ENCODE measurements around the gene SERPINA9. TPM values are rescaled to one million over a fixed set of nuclear protein-coding genes. Genes with fewer than 3 reads are reported as not detected.

SERPINA9 gene
- total and polyA plus RNA-seq, 2 of the 8 experiments (the other 6 are each of a cell fraction or from before 2014, with no cell fraction given): not detected

DNA sequence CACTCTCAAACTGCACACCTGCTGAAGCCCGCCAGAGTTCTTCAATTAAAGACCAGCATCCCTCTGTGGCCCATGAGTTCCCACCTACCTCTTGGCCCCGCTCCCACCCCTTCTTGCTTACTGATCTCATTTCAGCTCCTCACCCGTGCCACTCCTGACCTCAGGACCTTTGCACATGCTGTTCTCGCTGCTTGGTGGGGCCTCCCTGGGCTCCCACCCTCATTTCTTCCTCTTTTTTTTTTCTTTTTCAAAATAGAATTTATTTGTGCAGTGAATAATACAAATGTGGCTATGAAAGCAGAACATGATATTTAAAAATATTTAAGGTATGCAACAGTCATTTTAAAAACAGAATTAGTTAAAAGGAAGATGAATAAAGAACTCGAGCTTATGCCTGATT lies 8.5 kb upstream of the SERPINA9 start:
- no peak overlapping the region for H2BK20ac ChIP-seq (ENCODE audit: low read length)
- TF ChIP-seq NRF1 (IDR thresholded peaks at IDR 0.05; ENCODE audit: low read depth, low read length) (no peak), CBX8 (IDR thresholded peaks at IDR 0.05; ENCODE audit: borderline replicate concordance, low read depth, low read length) (no peak), KDM1A (IDR thresholded peaks at IDR 0.05; ENCODE audit: borderline replicate concordance, low read length) (no peak), CREB1 (IDR thresholded peaks at IDR 0.05) (no peak), HDAC2 (IDR thresholded peaks at IDR 0.05; ENCODE audit: borderline replicate concordance in 1 of 2, low read depth in 2 of 2, low read length in 2 of 2) (no peak), ASH2L (IDR thresholded peaks at IDR 0.05; ENCODE audit: low read length) (no peak)
- H3K27me3 ChIP-seq (replicated peaks in 1 of 4; ENCODE audit: control insufficient read depth in 3 of 4, extremely low read depth in 1 of 4, insufficient read depth in 3 of 4, low read length in 3 of 4): no peaks in the 10 kb centered on the region
- H3K9ac ChIP-seq (replicated peaks in 1 of 4; ENCODE audit: extremely low read depth in 1 of 4, low read depth in 3 of 4, low read length in 3 of 4): no peak overlapping the region
- no peak overlapping the region for H2BK12ac ChIP-seq (ENCODE audit: low read depth, low read length)
- CTCF ChIA-PET (ENCODE audit: partially characterized antibody): interaction anchor here (0.5 to 5.1 kb wide), 16 partner anchors 8 to 198 kb away, joined by 3 to 78 read pairs (median 20); partner anchors contain the start of genes SERPINA4 and SERPINA9
- no peak overlapping the region for H2AK5ac ChIP-seq (ENCODE audit: low read depth, low read length)
- no peaks in the 10 kb centered on the region for H3K36me3 ChIP-seq (ENCODE audit: control insufficient read depth in 2 of 4, insufficient read depth in 4 of 4, low read length in 3 of 4)
- H4K8ac ChIP-seq (ENCODE audit: extremely low read depth, insufficient read depth, low read length): no peak overlapping the region
- no peak overlapping the region for H3K4me3 ChIP-seq (ENCODE audit: extremely low read depth in 1 of 4, insufficient read depth in 2 of 4, low read depth in 3 of 4, low read length in 4 of 4)
- H3K27ac ChIP-seq (ENCODE audit: low read depth, low read length): no peak overlapping the region
- peaks cover 0 to 14% (median 11%) of the 10 kb centered on the region in 4 experiments; a peak in 6 of 7 replicates for H3K4me1 ChIP-seq (replicated peaks in 1 of 4; ENCODE audit: control insufficient read depth in 3 of 4, insufficient read depth in 4 of 4, low read length in 3 of 4)
- H3K79me2 ChIP-seq (ENCODE audit: control insufficient read depth in 1 of 2, insufficient read depth in 2 of 2, low read length in 2 of 2): no peaks in the 10 kb centered on the region
- H3K14ac ChIP-seq (ENCODE audit: insufficient read length): no peak overlapping the region
- H3K9me3 ChIP-seq (ENCODE audit: insufficient read depth in 2 of 2, low read depth in 1 of 2, low read length in 1 of 2): no peaks in the 10 kb centered on the region
- H3K56ac ChIP-seq (replicated peaks; ENCODE audit: insufficient read length, low read depth, low read length): no peak overlapping the region
- no peak overlapping the region for H3K4ac ChIP-seq (replicated peaks; ENCODE audit: insufficient read length, low read depth, low read length)
- no peak overlapping the region for H2BK15ac ChIP-seq (ENCODE audit: low read length)
- H3K79me1 ChIP-seq (ENCODE audit: low read depth, low read length): no peaks in the 10 kb centered on the region
- H4K20me1 ChIP-seq (replicated peaks in 1 of 2; ENCODE audit: control insufficient read depth in 1 of 2, insufficient read depth in 2 of 2, low read length in 2 of 2): no peaks in the 10 kb centered on the region
- H3K18ac ChIP-seq (ENCODE audit: extremely low read depth, low read length): no peak overlapping the region
- no peak overlapping the region for H3K23ac ChIP-seq (ENCODE audit: insufficient read length)
- H4K91ac ChIP-seq (replicated peaks; ENCODE audit: insufficient read length, low read length): no peak overlapping the region
- no peak overlapping the region for H4K5ac ChIP-seq (ENCODE audit: insufficient read length, low read depth, low read length)
- no peak overlapping the region for H2AFZ ChIP-seq (ENCODE audit: low read length)
- no peak overlapping the region for H3K4me2 ChIP-seq (ENCODE audit: insufficient read depth in 1 of 2, low read depth in 2 of 2, low read length in 2 of 2)
- POLR2A ChIA-PET (ENCODE audit: partially characterized antibody): no interaction called here
- H2BK120ac ChIP-seq (replicated peaks; ENCODE audit: low read depth, low read length): no peak overlapping the region
- 89% methylated on average over 4 of the region's 5 CpGs; no CpG with 5 or more reads in 1 of the 2 experiments for WGBS, 2 experiments (ENCODE audit: extremely low coverage in 1 of 2, insufficient coverage in 1 of 2, insufficient read length in 1 of 2, insufficient replicate concordance in 2 of 2, low coverage in 1 of 2, low lambda C conversion rate in 2 of 2, missing lambda C conversion rate in 1 of 2)
- H2BK5ac ChIP-seq (ENCODE audit: low read depth, low read length): no peak overlapping the region
- FAIRE-seq (no peak), DNase-seq (ENCODE audit: low read depth in 1 of 2, low spot score in 2 of 2) (no peak)
- H3K23me2 ChIP-seq (ENCODE audit: low read depth, low read length): peaks cover 3% of the 10 kb centered on the region; the same call in 1 of the 2 replicates

Data from H1 (cell line).